Upper lobe of left lung (tissue), 4 donors: ENCODE results near the gene ELP5.

Experiments
- POLR2A ChIP-seq, 4 donors: fragments of 450-650 bp; IDR thresholded peaks; one replicate each; pipeline ENCODE4 v1.5.1; 2016 to 2017; ENCODE audit warnings: antibody characterized with exemption in 4 of 4, mild to moderate bottlenecking in 2 of 4
- POLR2AphosphoS5 ChIP-seq, 2 donors: sonication (generic); formaldehyde crosslinking; IDR thresholded peaks; one replicate each; pipeline ENCODE4 v1.5.1; 2017; ENCODE audit warnings: antibody characterized with exemption in 2 of 2

- TF ChIP-seq POLR2A (IDR thresholded peaks at IDR 0.05) (peak in 3 of 4 donors; percentile 33 to 79 (median 56)), POLR2AphosphoS5 (IDR thresholded peaks at IDR 0.05) (peak in 1 of 2 donors; percentile 74)
These were observed 10.0 kb upstream of the ELP5 start, which contains the start of gene GABARAP for GRCh38 chr17:7241783-7242716.
